GM19193 (cell line): ENCODE measurements around the gene ATG5.

Source experiments
- POLR2A ChIP-seq: IDR thresholded peaks from 4 replicates; pipeline ENCODE4 v1.6.1; 2011; ENCODE audit not compliant: insufficient read depth, insufficient read length; ENCODE audit errors: extremely low read depth

ATG5 gene

DNA sequence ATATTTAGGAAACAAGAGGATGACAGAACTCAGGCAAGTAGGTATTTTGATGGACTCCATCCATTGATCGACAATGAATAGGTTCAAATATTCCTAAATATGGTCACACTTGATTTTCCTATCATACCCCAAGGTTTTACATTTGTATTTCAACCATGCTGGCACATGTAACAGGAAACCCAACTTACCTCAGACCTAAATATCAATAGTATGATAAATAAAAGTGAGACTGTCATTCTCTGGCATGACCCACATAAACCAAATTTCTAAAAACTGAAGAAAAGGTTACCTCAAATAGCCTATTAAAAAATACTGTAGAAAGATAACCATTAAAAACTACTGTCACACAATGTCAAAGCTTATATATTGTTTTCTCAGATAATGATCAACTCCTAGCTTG is 142.1 kb downstream of the ATG5 start:
- no peak for TF ChIP-seq POLR2A

DNA sequence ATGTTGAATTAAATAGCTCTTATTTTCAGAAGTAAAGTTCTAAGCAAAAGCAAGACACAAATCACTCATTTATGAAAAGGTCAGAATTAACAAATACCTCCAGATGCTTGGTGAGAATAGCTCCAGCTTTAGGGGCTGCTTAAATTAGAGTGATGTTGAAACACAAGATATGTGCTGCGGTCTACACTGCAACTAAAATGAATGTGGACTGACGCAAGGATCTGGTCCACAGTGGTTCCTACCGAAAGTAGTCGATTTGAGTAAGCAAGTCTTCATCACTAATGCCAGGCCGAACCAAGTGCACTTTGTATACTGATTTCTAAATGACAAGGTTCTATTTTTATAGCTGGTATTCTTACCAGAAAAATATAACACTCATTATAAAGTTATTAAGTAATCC is 143.1 kb downstream of the ATG5 start:
- TF ChIP-seq POLR2A, result peak; percentile 29

DNA sequence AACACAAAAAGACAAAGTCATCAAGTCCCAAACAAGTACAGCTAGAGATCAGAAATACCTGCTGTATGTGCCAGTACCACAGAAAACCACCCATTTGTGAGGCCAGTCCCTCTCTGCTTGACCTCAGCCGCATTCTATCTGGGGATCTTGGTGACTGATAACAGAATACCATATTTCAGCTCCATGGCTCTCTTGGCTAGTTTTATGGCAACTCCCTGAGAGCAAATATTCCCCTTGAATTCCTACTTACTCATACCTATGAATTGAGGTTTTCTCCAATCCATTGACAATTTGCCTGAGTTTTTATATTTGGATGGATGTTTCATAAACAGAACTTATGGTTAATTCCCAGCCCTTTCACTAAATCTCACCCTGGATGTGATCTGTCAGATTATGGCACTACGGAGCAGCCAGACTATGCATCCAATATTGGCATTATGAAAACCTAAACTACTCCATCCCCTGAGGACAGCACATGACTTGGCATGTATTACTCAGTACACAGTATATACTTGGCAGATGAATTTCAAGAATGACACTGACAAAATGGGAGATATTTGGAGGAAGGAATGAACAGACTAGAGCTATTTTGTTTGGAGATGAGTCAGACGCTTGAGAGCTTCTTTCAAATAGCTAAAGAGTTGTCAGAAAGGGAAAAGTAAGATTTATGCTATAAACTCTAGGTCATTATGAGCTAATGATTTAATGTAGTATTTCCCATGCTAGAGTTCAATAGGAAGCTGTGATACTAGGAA is 143.7 kb downstream of the ATG5 start:
- TF ChIP-seq POLR2A, result no peak

DNA sequence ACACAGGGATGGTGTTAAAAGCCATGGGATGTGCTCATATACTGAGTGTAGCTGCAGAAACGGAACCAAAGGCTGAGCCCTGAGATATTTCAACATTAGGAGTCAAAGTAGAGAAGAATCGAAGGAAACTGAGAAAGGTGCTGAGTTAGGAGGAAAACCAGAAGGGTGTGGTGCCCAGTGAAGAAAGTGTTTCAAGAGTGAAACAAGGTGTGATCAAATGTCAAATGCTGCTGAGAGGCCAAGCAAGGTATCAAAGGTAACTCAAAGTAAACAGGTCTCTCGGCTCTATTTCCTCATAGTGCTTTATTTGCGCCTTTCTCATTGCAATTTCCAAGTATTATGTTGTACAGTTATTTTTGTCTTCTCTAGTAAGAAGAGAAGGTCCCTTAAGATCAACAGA is 145.4 kb downstream of the ATG5 start:
- TF ChIP-seq POLR2A, result no peak

DNA sequence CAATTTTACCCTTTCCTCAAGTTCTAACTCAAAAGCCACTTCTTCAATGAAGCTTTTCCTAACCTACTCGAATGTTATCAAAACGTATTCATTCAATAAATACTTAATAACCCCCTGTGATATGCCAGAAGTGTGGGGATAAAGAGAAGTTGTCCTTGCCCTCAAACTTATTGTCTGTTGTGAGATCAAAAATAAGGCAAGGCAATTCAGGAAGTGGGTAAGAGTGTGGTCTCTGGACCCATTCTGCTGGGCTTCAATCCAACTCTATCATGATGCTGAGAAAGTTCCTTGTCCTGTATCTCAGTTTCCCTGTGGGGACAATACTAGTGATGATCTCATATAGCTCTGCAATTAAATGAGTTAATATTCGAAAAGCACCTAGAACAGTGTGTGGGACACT is 146.7 kb downstream of the ATG5 start:
- TF ChIP-seq POLR2A, result no peak

DNA sequence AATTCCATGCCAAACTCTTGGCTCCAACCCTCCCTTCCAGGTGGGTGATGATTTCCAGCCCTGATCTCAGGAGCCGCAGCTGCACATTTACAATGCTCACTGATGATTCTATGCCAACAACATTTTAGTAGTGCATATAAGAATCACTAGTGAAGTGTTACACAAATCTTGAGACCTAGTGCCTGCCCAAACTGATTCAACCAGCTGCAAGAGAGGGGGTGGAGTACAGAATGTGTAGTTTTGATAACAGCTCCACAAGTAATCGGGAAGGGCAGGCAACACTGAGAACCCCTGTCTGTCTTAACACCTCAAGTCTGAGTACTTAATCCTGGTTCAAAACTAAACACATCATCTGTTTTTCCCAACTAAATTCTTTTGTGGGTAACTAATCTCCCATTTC is 147.8 kb downstream of the ATG5 start:
- no peak for TF ChIP-seq POLR2A

DNA sequence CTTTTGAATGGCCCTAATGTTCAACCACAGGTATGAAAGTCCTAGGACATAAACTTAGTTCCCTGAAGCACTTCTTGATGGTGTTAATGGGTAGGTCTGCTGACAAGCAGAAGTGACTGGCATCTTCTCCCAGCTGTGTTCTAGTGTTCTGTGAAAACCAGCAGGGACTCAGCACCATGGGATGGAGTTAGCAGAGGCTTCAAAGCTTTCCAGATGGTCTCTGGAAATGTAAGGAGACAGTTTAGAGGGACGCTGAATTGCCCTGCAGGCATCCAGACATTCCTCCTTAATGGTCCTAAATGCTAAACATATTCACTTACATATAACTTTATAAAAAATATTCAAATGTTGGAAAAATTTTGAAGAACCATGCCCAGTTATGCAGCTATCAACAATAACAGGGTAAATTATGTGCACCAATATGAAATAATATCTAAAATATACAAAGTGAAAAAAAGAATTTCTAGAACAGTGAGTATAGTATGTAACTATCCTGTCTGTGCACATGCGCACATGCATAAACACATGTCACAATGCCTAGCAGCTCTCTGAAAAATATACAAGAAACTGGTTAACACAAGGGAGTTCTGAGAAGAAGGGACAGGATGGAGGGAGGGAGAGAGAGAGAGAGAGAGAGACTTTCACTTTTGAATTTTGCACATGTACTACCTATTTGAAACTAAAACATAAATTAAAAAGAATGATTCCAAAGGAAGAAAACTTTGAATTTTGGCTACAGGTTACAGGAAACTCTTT is 152.3 kb downstream of the ATG5 start:
- TF ChIP-seq POLR2A, result no peak

DNA sequence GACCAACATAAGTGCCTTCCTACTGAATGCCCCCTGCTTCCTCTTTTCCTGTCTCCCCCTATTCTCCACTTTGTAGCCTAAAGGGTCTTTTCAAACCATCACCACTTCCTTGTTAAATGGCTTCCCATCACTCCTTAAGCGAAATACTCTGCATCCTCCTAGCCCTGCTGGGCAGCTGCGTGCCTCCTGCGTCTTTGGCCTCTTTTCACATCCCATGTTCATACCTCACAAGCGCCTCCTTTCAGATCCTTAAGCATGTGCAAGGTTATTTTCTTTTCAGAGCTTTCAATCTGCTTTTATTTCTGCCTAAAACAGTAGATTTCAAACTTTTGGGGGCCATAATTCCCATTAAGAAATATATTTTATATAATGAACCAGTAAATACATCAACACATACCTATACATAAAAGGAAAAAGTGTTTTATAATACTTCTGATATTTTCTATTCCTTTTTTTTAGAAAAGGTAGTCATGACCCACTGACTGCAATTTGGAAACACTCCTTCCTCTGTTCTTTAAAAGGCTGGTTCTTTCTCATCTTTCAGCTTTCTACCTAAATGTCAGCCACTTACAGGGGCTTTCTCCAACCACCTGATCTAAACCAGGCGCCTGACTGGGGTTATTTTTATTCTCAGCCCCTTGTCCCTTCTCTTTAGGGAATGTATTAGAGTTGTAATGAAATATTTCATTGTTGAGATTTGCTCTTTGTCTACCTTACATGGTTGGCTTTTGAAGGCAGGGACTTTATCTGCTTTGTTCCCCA is 155.3 kb downstream of the ATG5 start:
- no peak for TF ChIP-seq POLR2A

DNA sequence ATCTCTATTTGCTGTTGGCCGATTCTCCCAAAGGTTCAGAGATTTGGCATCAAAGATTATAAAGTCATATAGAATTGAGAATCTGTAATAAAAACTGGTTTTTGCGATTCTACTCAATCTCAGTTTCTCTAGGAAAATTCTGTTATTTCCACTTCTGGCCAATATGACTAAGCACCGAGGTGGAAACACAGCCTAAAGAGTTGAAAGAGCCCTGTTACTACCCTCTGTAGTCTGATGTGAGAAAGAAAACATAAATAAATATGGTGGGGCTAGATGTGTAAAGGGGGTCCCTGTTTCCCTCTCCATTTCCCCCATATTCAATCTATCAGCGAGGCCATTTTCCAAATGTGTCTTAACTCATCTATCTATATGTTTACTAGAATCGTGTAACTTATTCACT is 156.0 kb downstream of the ATG5 start:
- no peak for TF ChIP-seq POLR2A

DNA sequence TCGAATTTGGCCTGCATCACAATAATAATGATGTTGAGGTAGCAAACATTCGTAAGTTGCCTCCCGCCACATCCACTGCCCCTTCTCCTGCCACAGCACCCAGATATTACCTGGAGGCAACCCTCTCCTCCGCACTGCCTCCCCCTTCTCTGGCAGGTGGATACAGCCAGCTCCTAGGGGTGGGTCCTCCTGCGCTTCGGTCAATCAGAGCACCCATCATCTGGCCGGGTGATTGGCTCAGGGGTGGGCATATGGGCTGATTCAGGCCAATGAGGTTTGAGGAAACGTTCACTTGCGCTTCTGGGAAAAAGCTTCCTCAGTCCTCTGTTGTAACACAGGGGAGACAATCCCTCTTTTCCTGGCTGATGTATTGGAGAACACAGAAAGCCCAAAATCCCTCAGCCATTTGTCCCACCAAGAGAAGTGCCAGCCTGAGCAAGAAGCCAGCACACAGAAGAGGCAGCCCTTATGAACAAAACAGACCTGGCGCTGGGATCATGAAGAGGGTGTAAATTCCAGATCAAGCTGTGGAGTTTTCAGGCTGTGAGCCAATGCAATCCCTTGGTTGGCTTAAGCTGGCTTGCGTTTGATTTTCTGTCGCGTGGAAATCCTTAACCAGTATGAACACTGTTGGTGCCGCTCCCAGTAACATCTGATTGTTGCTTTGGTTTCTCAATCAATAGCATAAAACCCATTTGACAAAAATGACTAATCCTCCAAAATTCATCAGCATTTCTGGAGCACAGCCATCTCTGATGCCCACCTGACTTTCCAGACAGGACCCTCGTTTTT is 157.3 kb downstream of the ATG5 start:
- TF ChIP-seq POLR2A, result no peak

DNA sequence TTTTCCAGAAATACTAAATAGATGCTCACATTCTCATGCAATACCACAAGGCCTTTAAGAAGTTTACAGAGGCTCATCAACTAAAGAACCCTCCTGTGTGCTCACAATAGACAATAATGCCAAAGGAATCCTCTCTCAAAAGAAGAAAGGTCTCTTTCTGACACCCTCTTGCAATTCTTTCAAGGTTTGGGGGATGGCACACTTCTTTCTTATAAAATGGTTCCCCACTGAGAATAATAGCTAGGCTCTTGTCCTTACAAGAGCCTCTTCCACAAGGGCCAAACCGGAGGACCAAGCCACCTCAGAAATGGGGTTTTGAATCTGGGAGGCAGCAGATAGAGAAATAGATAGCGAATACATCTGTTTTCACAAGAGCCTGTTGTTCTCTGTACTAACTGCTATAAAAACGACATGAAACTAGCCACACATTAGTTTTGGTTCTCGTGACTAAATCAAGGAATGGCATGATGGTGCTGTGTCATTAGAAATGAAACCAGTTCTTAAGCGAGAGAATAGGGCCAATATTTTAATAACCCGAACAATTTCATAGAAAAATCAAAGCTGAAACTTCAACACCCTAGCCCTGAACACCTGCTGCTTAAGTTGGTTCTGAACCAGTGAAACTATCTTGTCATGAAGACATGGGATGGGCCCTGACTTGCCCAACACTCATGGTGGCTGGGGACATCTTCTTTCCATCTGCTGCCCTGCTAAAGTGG is 158.3 kb downstream of the ATG5 start:
- TF ChIP-seq POLR2A, result no peak

DNA sequence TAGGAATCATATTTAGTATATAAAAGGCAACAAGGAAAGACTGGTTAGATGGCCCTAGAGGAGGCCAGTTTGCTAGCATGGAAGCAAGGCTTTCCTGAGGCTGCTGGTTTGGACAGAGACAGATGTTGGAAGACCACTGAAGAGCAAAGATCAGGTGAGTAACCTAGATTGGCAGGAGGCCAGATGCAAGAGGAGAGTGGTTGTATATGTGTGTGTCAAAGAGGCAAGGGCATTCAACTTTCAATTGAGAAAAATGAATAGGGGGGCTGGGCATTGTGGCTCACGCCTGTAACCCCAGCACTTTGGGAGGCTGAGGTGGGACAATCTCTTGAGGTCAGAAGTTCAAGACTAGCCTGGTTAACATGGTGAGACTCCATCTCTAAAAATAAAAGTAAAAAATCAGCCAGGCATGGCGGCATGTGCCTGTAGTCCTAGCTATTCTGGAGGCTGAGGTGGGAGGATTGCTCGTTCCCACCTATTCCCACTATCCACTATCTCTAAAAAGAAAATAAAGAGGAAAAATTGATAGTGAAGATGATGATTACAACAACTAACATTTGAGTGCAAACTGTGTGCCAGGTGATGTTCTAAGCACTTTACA is 159.6 kb downstream of the ATG5 start:
- no peak for TF ChIP-seq POLR2A

DNA sequence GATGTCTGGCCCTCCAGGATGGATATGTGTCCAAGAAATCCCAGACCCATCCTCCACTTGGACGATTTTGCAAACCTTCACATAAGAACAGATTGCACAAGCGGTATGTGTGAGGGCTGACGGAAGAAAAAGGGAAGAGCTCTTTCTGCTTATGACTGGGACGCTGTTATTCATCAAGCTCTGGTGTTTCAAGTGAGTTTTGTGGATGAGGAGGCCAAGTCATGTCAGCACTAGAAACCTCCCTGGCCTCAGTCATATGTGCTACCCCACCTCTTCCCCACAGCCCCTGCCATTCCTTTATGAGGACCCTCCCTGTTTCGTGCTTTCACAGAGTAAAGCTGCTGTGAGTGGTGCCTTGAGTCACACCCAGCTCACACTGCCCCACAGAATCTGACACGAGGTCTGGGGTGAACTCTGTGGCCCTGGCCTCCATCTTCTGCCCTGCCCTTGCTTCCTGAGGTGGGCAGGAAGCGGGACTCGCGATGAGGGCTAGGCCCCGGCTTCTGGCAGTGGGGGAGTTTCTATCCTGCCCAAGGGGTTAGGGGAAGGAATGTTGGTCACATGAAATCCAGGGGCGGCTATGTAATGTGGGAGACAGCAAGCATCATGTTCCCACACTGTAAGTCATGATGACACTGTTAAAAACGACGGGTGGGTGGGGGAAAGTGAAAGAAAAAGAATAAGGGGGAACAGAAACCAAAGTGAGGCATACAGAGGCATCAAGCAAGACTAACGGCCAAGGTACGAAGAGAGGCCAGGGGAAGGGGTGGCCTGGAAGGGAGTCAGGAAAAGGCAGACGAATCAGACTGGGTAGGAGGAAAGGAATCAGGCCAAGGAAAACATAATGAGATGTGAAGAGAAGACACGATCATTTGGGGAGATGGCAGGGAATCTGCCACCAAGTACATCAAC is 161.3 kb downstream of the ATG5 start:
- TF ChIP-seq POLR2A, result peak; percentile 46
